ENCODE data around the gene MPV17L.
"Not testable (repeated sequence)": the region's sequence is repeated elsewhere in the genome, so short reads cannot be mapped to it uniquely, and the experiment has no call there.

The MPV17L gene

GRCh38 chr16:15451098-15451731, 55.7 kb downstream of the MPV17L start:
- no peak for DNase-seq (ENCODE audit: low read depth in 3 of 3)

- DNase-seq (ENCODE audit: low read depth in 3 of 3) = no peak
Observed at GRCh38 chr16:15452246-15452855, 56.8 kb downstream of the MPV17L start.

GRCh38 chr16:15453296-15453695, 57.7 kb downstream of the MPV17L start:
- DNase-seq (ENCODE audit: low read depth in 3 of 3) = not testable (repeated sequence)

- not testable (repeated sequence) for DNase-seq (ENCODE audit: low read depth in 3 of 3)
Observed at GRCh38 chr16:15454933-15455332, 59.4 kb downstream of the MPV17L start.

- no peak for DNase-seq (ENCODE audit: low read depth in 3 of 3)
Observed at GRCh38 chr16:15457400-15457799, 61.8 kb downstream of the MPV17L start.

- DNase-seq (ENCODE audit: low read depth in 3 of 3) = no peak
Observed at GRCh38 chr16:15457958-15458357, 62.4 kb downstream of the MPV17L start.

GRCh38 chr16:15459791-15460190, 64.2 kb downstream of the MPV17L start:
- DNase-seq (ENCODE audit: low read depth in 3 of 3) = no peak

- DNase-seq (ENCODE audit: low read depth in 3 of 3) = no peak
Observed at GRCh38 chr16:15460601-15461000, 65.0 kb downstream of the MPV17L start.

- no peak for DNase-seq (ENCODE audit: low read depth in 3 of 3)
Observed at GRCh38 chr16:15461376-15461775, 65.8 kb downstream of the MPV17L start.

Data from stimulated activated CD4-positive, alpha-beta T cell treated with anti-CD3 and anti-CD28 coated beads, TNF-alpha, amount 100 ng/mL, for 24 hours (primary cell).